Breast epithelium (tissue), 4 donors: Measurements from ENCODE around the gene DNAI1. TPM values are rescaled to one million over a fixed set of nuclear protein-coding genes. Genes with fewer than 3 reads are reported as not detected.

Experiments used
- DNase-seq, 2 donors: peaks; one replicate each; pipeline ENCODE4 v3.0.0-alpha.2; 2019; ENCODE audit warnings: low spot score in 2 of 2
- H3K27ac ChIP-seq, 2 donors: fragments of 200-600 bp; sonication (generic) in 1 of 2; one replicate each; pipeline ENCODE4 v1.5.1; 2016 to 2019; ENCODE audit warnings: mild to moderate bottlenecking in 1 of 2
- H3K27me3 ChIP-seq, 2 donors: fragments of 200-600 bp; sonication (generic) in 1 of 2; one replicate each; pipeline versions ENCODE4 v1.5.1 to v1.6.0; 2017 to 2019; ENCODE audit warnings: control low read depth in 1 of 2, mild to moderate bottlenecking in 1 of 2
- H3K36me3 ChIP-seq: fragments of 200-600 bp; one replicate; pipeline ENCODE4 v1.5.1; 2019
- H3K4me1 ChIP-seq, 2 donors: fragments of 200-600 bp; sonication (generic); one replicate each; pipeline ENCODE4 v1.5.1; 2016 to 2019; ENCODE audit warnings: control low read depth in 1 of 2
- H3K4me3 ChIP-seq, 3 donors: fragments of 200-600 bp; sonication (generic); 1 replicate in 2 of 3; 2 replicates in 1 of 3; pipeline ENCODE4 v1.5.1; 2016 to 2019; ENCODE audit warnings: mild to moderate bottlenecking in 3 of 3, moderate library complexity in 2 of 3
- H3K9me3 ChIP-seq, 2 donors: fragments of 200-600 bp; sonication (generic) in 1 of 2; one replicate each; pipeline ENCODE4 v1.5.1; 2016 to 2019; ENCODE audit warnings: control low read depth in 1 of 2
- CTCF ChIP-seq, 3 donors: fragments of 450-650 bp; IDR thresholded peaks; one replicate each; pipeline ENCODE4 v1.5.1; 2016 to 2017; ENCODE audit warnings: antibody characterized with exemption in 3 of 3, mild to moderate bottlenecking in 3 of 3, moderate library complexity in 3 of 3
- POLR2A ChIP-seq: fragments of 450-650 bp; IDR thresholded peaks from one replicate; pipeline ENCODE4 v1.6.1; 2016; ENCODE audit warnings: antibody characterized with exemption, mild to moderate bottlenecking, moderate library complexity
- POLR2AphosphoS5 ChIP-seq, 3 donors: sonication (generic); formaldehyde crosslinking; IDR thresholded peaks; one replicate each; pipeline ENCODE4 v1.6.1; 2017; ENCODE audit warnings: antibody characterized with exemption in 3 of 3
- intact Hi-C: fragments of 100-400 bp; cut with DNase I; formaldehyde crosslinking; loops from one replicate; pipeline ENCODE4 v1.15.1; 2023; ENCODE audit warnings: low total_unique reads
- total RNA-seq, 3 donors: library from RNA; depleted of rRNA; stranded (reverse); fragments of >200 nt; gene quantifications; one replicate each; pipeline ENCODE4 v1.1.0, GENCODE V29; 2016

The DNAI1 gene
- total RNA-seq, 3 donors from 2014 or later = 1.6 to 3.2 TPM; not detected in 1

GRCh38 chr9:34507966-34508365 is 49.4 kb downstream of the DNAI1 start:
- H3K9me3 ChIP-seq = no peaks in the 10 kb centered on the region
- intact Hi-C loops = no loop called here
- DNase-seq = no peak

GRCh38 chr9:34508463-34508862 is 49.9 kb downstream of the DNAI1 start:
- intact Hi-C loops = no loop called here
- Histone ChIP-seq H3K27me3 (no peaks in the 10 kb centered on the region), H3K9me3 (no peaks in the 10 kb centered on the region), H3K36me3 (no peaks in the 10 kb centered on the region), H3K27ac (no peak overlapping the region), H3K4me3 (no peak overlapping the region), H3K4me1 (no peaks in the 10 kb centered on the region)
- no peak for DNase-seq
- TF ChIP-seq POLR2A (no peak), CTCF (IDR thresholded peaks at IDR 0.05) (no peak), POLR2AphosphoS5 (IDR thresholded peaks at IDR 0.05) (no peak)

More at GRCh38 chr9:34507966-34508365, 49.4 kb downstream of the DNAI1 start:
- Histone ChIP-seq H3K4me1 (no peaks in the 10 kb centered on the region), H3K27me3 (no peaks in the 10 kb centered on the region), H3K27ac (no peak overlapping the region), H3K4me3 (no peak overlapping the region), H3K36me3 (no peaks in the 10 kb centered on the region)
- TF ChIP-seq POLR2AphosphoS5 (IDR thresholded peaks at IDR 0.05) = no peak
- no peak for TF ChIP-seq CTCF (IDR thresholded peaks at IDR 0.05)
- no peak for TF ChIP-seq POLR2A

GRCh38 chr9:34508951-34509350 is 50.3 kb downstream of the DNAI1 start:
- TF ChIP-seq POLR2AphosphoS5 (IDR thresholded peaks at IDR 0.05) (no peak), CTCF (IDR thresholded peaks at IDR 0.05) (no peak), POLR2A (no peak)
- H3K9me3 ChIP-seq = no peaks in the 10 kb centered on the region
- no peak for DNase-seq
- H3K4me1 ChIP-seq = no peaks in the 10 kb centered on the region
- H3K4me3 ChIP-seq = no peak overlapping the region
- H3K27ac ChIP-seq = no peak overlapping the region
- intact Hi-C loops = no loop called here
- H3K36me3 ChIP-seq = no peaks in the 10 kb centered on the region
- no peaks in the 10 kb centered on the region for H3K27me3 ChIP-seq

GRCh38 chr9:34510497-34511468 is 52.2 kb downstream of the DNAI1 start:
- H3K9me3 ChIP-seq = no peaks in the 10 kb centered on the region
- H3K27ac ChIP-seq = no peak overlapping the region
- no peaks in the 10 kb centered on the region for H3K36me3 ChIP-seq
- no peaks in the 10 kb centered on the region for H3K27me3 ChIP-seq
- TF ChIP-seq POLR2AphosphoS5 (IDR thresholded peaks at IDR 0.05) (no peak), CTCF (IDR thresholded peaks at IDR 0.05) (no peak), POLR2A (no peak)
- intact Hi-C loops = no loop called here
- DNase-seq = no peak
- H3K4me3 ChIP-seq = no peak overlapping the region
- no peaks in the 10 kb centered on the region for H3K4me1 ChIP-seq
